Tibial artery (tissue), 4 donors: ENCODE results near the gene PDE4B.
"Not testable (repeated sequence)": the region's sequence is repeated elsewhere in the genome, so short reads cannot be mapped to it uniquely, and the experiment has no call there.

Source experiments
- DNase-seq, 2 donors: peaks; one replicate each; pipeline ENCODE4 v3.0.0-alpha.2; 2019
- H3K27ac ChIP-seq, 2 donors: fragments of 200-600 bp; sonication (generic) in 1 of 2; 1 replicate in 1 of 2; 2 replicates in 1 of 2; pipeline ENCODE4 v1.5.1; 2018 to 2019; ENCODE audit warnings: mild to moderate bottlenecking in 1 of 2
- H3K27me3 ChIP-seq, 2 donors: fragments of 200-600 bp; sonication (generic) in 1 of 2; one replicate each; pipeline versions ENCODE4 v1.5.1 to v1.6.0; 2016 to 2019
- H3K36me3 ChIP-seq, 3 donors: fragments of 200-600 bp; sonication (generic) in 2 of 3; one replicate each; pipeline ENCODE4 v1.5.1; 2016 to 2019; ENCODE audit warnings: mild to moderate bottlenecking in 2 of 3
- H3K4me1 ChIP-seq, 4 donors: fragments of 200-600 bp; sonication (generic) in 2 of 4; 1 replicate in 3 of 4; 2 replicates in 1 of 4; pipeline ENCODE4 v1.5.1; 2016 to 2019
- H3K4me3 ChIP-seq, 2 donors: fragments of 200-600 bp; sonication (generic) in 1 of 2; 1 replicate in 1 of 2; 2 replicates in 1 of 2; pipeline ENCODE4 v1.5.1; 2018 to 2019; ENCODE audit warnings: mild to moderate bottlenecking in 2 of 2
- H3K9me3 ChIP-seq, 3 donors: fragments of 200-600 bp; sonication (generic) in 1 of 3; one replicate each; pipeline ENCODE4 v1.5.1; 2016 to 2019
- intact Hi-C: fragments of 100-400 bp; cut with DNase I; formaldehyde crosslinking; loops from one replicate; pipeline ENCODE4 v1.15.0; 2023; ENCODE audit warnings: low total_unique reads
- TF ChIP-seq, protein P1 (sequence below), 2 experiments: fragments of 200-600 bp in 1 of 2; fragments of 450-650 bp in 1 of 2; IDR thresholded peaks; one replicate each; pipeline ENCODE4 v1.5.1; 2017 to 2019; ENCODE audit warnings: antibody characterized with exemption in 2 of 2, mild to moderate bottlenecking in 1 of 2, moderate library complexity in 1 of 2

Gene PDE4B

GRCh38 chr1:65845535-65846060, 52.9 kb downstream of the PDE4B start:
- DNase-seq, result no peak
- intact Hi-C loops, result no loop called here
- Histone ChIP-seq H3K4me1 (no peaks in the 10 kb centered on the region), H3K27me3 (no peaks in the 10 kb centered on the region), H3K27ac (no peak overlapping the region), H3K36me3 (no peaks in the 10 kb centered on the region), H3K4me3 (no peak overlapping the region), H3K9me3 (peaks cover 0 to 17% (median 8%) of the 10 kb centered on the region in 3 donors)
- TF ChIP-seq, protein P1, sequence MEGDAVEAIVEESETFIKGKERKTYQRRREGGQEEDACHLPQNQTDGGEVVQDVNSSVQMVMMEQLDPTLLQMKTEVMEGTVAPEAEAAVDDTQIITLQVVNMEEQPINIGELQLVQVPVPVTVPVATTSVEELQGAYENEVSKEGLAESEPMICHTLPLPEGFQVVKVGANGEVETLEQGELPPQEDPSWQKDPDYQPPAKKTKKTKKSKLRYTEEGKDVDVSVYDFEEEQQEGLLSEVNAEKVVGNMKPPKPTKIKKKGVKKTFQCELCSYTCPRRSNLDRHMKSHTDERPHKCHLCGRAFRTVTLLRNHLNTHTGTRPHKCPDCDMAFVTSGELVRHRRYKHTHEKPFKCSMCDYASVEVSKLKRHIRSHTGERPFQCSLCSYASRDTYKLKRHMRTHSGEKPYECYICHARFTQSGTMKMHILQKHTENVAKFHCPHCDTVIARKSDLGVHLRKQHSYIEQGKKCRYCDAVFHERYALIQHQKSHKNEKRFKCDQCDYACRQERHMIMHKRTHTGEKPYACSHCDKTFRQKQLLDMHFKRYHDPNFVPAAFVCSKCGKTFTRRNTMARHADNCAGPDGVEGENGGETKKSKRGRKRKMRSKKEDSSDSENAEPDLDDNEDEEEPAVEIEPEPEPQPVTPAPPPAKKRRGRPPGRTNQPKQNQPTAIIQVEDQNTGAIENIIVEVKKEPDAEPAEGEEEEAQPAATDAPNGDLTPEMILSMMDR (IDR thresholded peaks at IDR 0.05), result no peak

- intact Hi-C loops, result no loop called here
- peaks cover 0 to 17% (median 8%) of the 10 kb centered on the region in 3 donors for H3K9me3 ChIP-seq
- H3K4me3 ChIP-seq, result no peak overlapping the region
- TF ChIP-seq, protein P1 (IDR thresholded peaks at IDR 0.05), result no peak
- H3K36me3 ChIP-seq, result no peaks in the 10 kb centered on the region
- no peak overlapping the region for H3K27ac ChIP-seq
- H3K4me1 ChIP-seq, result no peaks in the 10 kb centered on the region
- H3K27me3 ChIP-seq, result no peaks in the 10 kb centered on the region
- DNase-seq, result no peak
These were observed 54.2 kb downstream of the PDE4B start for GRCh38 chr1:65846866-65847265.

- TF ChIP-seq, protein P1 (IDR thresholded peaks at IDR 0.05), result no peak
- peaks cover 0 to 17% (median 8%) of the 10 kb centered on the region in 3 donors for H3K9me3 ChIP-seq
- DNase-seq, result no peak
- intact Hi-C loops, result no loop called here
- no peaks in the 10 kb centered on the region for H3K36me3 ChIP-seq
- no peaks in the 10 kb centered on the region for H3K27me3 ChIP-seq
- no peaks in the 10 kb centered on the region for H3K4me1 ChIP-seq
- H3K4me3 ChIP-seq, result no peak overlapping the region
- H3K27ac ChIP-seq, result no peak overlapping the region
These were observed 57.6 kb downstream of the PDE4B start for GRCh38 chr1:65850281-65850680.

- H3K27ac ChIP-seq, H3K4me1 ChIP-seq, DNase-seq, H3K36me3 ChIP-seq, H3K9me3 ChIP-seq, H3K27me3 ChIP-seq, intact Hi-C loops, H3K4me3 ChIP-seq: not testable (repeated sequence)
These were observed 63.9 kb downstream of the PDE4B start for GRCh38 chr1:65856591-65856990.

DNA sequence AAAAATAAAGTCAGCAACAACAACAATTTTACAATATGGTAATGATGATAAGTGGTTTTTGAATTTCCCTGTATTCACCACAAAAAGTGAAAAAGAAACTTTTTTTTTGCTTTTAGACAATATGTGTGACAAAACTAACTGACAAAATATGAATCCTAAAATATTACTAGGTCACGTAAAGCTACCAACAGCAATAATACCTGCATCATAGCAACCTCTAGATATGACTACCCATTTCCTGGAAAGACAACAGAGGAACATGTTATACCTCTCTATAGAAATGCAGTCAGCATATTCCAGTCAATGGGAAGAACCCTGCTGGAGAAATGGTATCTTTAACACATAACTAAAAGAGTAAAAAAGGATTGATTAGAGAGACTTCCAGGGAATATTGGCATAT, 73.7 kb downstream of the PDE4B start:
- Histone ChIP-seq H3K4me3 (no peak overlapping the region), H3K36me3 (no peaks in the 10 kb centered on the region), H3K9me3 (peaks cover 0 to 5% (median 0%) of the 10 kb centered on the region in 3 donors), H3K4me1 (no peaks in the 10 kb centered on the region), H3K27me3 (no peaks in the 10 kb centered on the region), H3K27ac (no peak overlapping the region)
- intact Hi-C loops, result no loop called here
- no peak for DNase-seq
- TF ChIP-seq, protein P1 (IDR thresholded peaks at IDR 0.05), result no peak

GRCh38 chr1:65872301-65872700, 79.6 kb downstream of the PDE4B start:
- TF ChIP-seq, protein P1 (IDR thresholded peaks at IDR 0.05), result no peak
- no peak for DNase-seq
- H3K9me3 ChIP-seq, result peaks cover 0 to 3% (median 0%) of the 10 kb centered on the region in 3 donors
- no peaks in the 10 kb centered on the region for H3K27me3 ChIP-seq
- no peaks in the 10 kb centered on the region for H3K4me1 ChIP-seq
- intact Hi-C loops, result no loop called here
- no peak overlapping the region for H3K27ac ChIP-seq
- no peak overlapping the region for H3K4me3 ChIP-seq
- H3K36me3 ChIP-seq, result no peaks in the 10 kb centered on the region

DNA sequence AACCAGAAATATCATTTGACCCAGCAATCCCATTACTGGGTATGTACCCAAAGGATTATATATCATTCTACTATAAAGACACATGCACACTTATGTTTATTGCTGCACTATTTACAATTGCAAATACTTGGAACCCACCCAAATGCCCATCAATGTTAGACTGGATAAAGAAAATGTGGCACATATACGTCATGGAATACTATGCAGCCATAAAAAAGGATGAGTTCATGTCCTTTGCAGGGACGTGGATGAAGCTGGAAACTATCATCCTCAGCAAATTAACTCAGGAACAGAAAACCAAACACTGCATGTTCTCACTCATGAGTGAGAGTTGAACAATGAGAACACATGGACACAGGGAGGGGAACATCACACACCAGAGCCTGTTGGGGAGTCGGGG, 85.6 kb downstream of the PDE4B start:
- H3K4me1 ChIP-seq, intact Hi-C loops, H3K27me3 ChIP-seq: not testable (repeated sequence)

More for the DNA sequence above, 85.6 kb downstream of the PDE4B start:
- not testable (repeated sequence) for H3K9me3 ChIP-seq, DNase-seq, H3K36me3 ChIP-seq, H3K27ac ChIP-seq, H3K4me3 ChIP-seq
